H1 (cell line): ENCODE data around the gene IL5RA. TPM values are rescaled to one million over a fixed set of nuclear protein-coding genes. Genes with fewer than 3 reads are reported as not detected.

Experiments used
- CTCF ChIA-PET: fragments of 300-600 bp; sonication (Branson Sonifier 250); formaldehyde crosslinking; loops from one replicate; lab custom pipeline; 2021; ENCODE audit not compliant: partially characterized antibody; lab: Charles Lee
- POLR2A ChIA-PET: fragments of 300-600 bp; sonication (Branson Sonifier 250); formaldehyde crosslinking; loops from one replicate; lab custom pipeline; 2021; ENCODE audit warnings: inconsistent platforms; ENCODE audit not compliant: partially characterized antibody; lab: Charles Lee
- DNase-seq, 2 experiments: peaks; one replicate each; pipeline versions ENCODE4 v3.0.0 to v3.0.0-alpha.2; 2010 to 2022; ENCODE audit warnings: low spot score in 2 of 2, low read depth in 1 of 2, mixed read lengths in 1 of 2
- FAIRE-seq: peaks from 2 replicates; lab custom pipeline; 2011; peaks lifted over from hg19 to GRCh38; lab: Jason Lieb, UNC
- H2AFZ ChIP-seq: 2 replicates; pipeline ENCODE4 v1.8.1; 2012; ENCODE audit warnings: low read length, inconsistent platforms
- H2AK5ac ChIP-seq: 2 replicates; pipeline ENCODE4 v1.6.1; 2013; ENCODE audit warnings: low read depth, low read length
- H2BK120ac ChIP-seq: replicated peaks from 2 replicates; pipeline ENCODE3; 2013; ENCODE audit warnings: low read depth, low read length, inconsistent platforms
- H2BK12ac ChIP-seq: 2 replicates; pipeline ENCODE4 v1.6.1; 2013; ENCODE audit warnings: low read depth, low read length
- H2BK15ac ChIP-seq: 2 replicates; pipeline ENCODE4 v1.6.1; 2013; ENCODE audit warnings: low read length
- H2BK20ac ChIP-seq: 2 replicates; pipeline ENCODE4 v1.6.1; 2013; ENCODE audit warnings: low read length
- H2BK5ac ChIP-seq: 2 replicates; pipeline ENCODE4 v1.6.1; 2013; ENCODE audit warnings: low read depth, low read length
- H3K14ac ChIP-seq: 2 replicates; pipeline ENCODE4 v1.6.1; 2013; ENCODE audit warnings: inconsistent platforms; ENCODE audit not compliant: insufficient read length
- H3K18ac ChIP-seq: 2 replicates; pipeline ENCODE4 v1.6.1; 2013; ENCODE audit warnings: low read length; ENCODE audit errors: extremely low read depth
- H3K23ac ChIP-seq: 2 replicates; pipeline ENCODE4 v1.6.1; 2013; ENCODE audit warnings: inconsistent platforms; ENCODE audit not compliant: insufficient read length
- H3K23me2 ChIP-seq: 2 replicates; pipeline ENCODE4 v1.6.1; 2013; ENCODE audit warnings: low read depth, low read length
- H3K27ac ChIP-seq: 2 replicates; pipeline ENCODE4 v1.6.1; 2011; ENCODE audit warnings: low read depth, low read length, inconsistent platforms
- H3K27me3 ChIP-seq, 4 experiments: replicated peaks in 1 of 4; 1 replicate in 1 of 4; 2 replicates in 3 of 4; pipeline versions ENCODE4 v1.6.1 to v1.8.1; 2011 to 2013; ENCODE audit warnings: low read length in 3 of 4, mild to moderate bottlenecking in 3 of 4, inconsistent platforms in 2 of 4, mixed read lengths in 2 of 4, moderate library complexity in 1 of 4; ENCODE audit not compliant: control insufficient read depth in 3 of 4, insufficient read depth in 3 of 4; ENCODE audit errors: extremely low read depth in 1 of 4
- H3K36me3 ChIP-seq, 4 experiments: 2 replicates each; pipeline versions ENCODE4 v1.6.1 to v1.8.1; 2011 to 2013; ENCODE audit warnings: mild to moderate bottlenecking in 4 of 4, low read length in 3 of 4, moderate library complexity in 2 of 4, control low read depth in 1 of 4, inconsistent platforms in 1 of 4; ENCODE audit not compliant: insufficient read depth in 4 of 4, control insufficient read depth in 2 of 4
- H3K4ac ChIP-seq: replicated peaks from 2 replicates; pipeline ENCODE3; 2013; ENCODE audit warnings: low read length, low read depth, mixed read lengths, inconsistent platforms; ENCODE audit not compliant: insufficient read length
- H3K4me1 ChIP-seq, 4 experiments: replicated peaks in 1 of 4; 1 replicate in 1 of 4; 2 replicates in 3 of 4; pipeline versions ENCODE4 v1.6.1 to v1.8.1; 2011 to 2013; ENCODE audit warnings: low read length in 3 of 4, inconsistent platforms in 2 of 4, mixed read lengths in 1 of 4; ENCODE audit not compliant: insufficient read depth in 4 of 4, control insufficient read depth in 3 of 4
- H3K4me2 ChIP-seq, 2 experiments: 2 replicates each; pipeline versions ENCODE4 v1.6.1 to v1.8.1; 2011 to 2013; ENCODE audit warnings: low read depth in 2 of 2, low read length in 2 of 2, control low read depth in 1 of 2, inconsistent platforms in 1 of 2, mild to moderate bottlenecking in 1 of 2; ENCODE audit not compliant: insufficient read depth in 1 of 2
- H3K4me3 ChIP-seq, 4 experiments: fragments of 200-600, 300-600 bp in 1 of 4; sonication (generic), shearing (Covaris generic), sonication (Bioruptor Twin) in 1 of 4; 2 replicates each; pipeline versions ENCODE4 v1.5.1 to v1.8.1; 2011 to 2016; ENCODE audit warnings: low read length in 4 of 4, low read depth in 3 of 4, control low read depth in 2 of 4, inconsistent platforms in 2 of 4, mild to moderate bottlenecking in 2 of 4, mixed read lengths in 1 of 4, moderate library complexity in 1 of 4; ENCODE audit not compliant: insufficient read depth in 2 of 4; ENCODE audit errors: extremely low read depth in 1 of 4
- H3K56ac ChIP-seq: replicated peaks from 2 replicates; pipeline ENCODE3; 2013; ENCODE audit warnings: low read depth, mild to moderate bottlenecking, mixed read lengths, low read length, inconsistent platforms; ENCODE audit not compliant: insufficient read length
- H3K79me1 ChIP-seq: 2 replicates; pipeline ENCODE4 v1.6.1; 2013; ENCODE audit warnings: low read depth, low read length, control low read depth
- H3K79me2 ChIP-seq, 2 experiments: 2 replicates each; pipeline versions ENCODE4 v1.6.1 to v1.8.1; 2012 to 2013; ENCODE audit warnings: low read length in 2 of 2, mild to moderate bottlenecking in 2 of 2, inconsistent platforms in 1 of 2; ENCODE audit not compliant: insufficient read depth in 2 of 2, control insufficient read depth in 1 of 2
- H3K9ac ChIP-seq, 4 experiments: replicated peaks in 1 of 4; 1 replicate in 1 of 4; 2 replicates in 3 of 4; pipeline versions ENCODE4 v1.6.1 to v1.8.1; 2011 to 2013; ENCODE audit warnings: low read depth in 3 of 4, low read length in 3 of 4, control low read depth in 2 of 4, mild to moderate bottlenecking in 2 of 4, moderate library complexity in 2 of 4, inconsistent platforms in 1 of 4; ENCODE audit errors: extremely low read depth in 1 of 4
- H3K9me3 ChIP-seq, 2 experiments: 2 replicates each; pipeline versions ENCODE4 v1.6.1 to v1.8.1; 2012 to 2013; ENCODE audit warnings: mild to moderate bottlenecking in 2 of 2, moderate library complexity in 2 of 2, control low read depth in 1 of 2, inconsistent platforms in 1 of 2, low read depth in 1 of 2, low read length in 1 of 2, mixed read lengths in 1 of 2; ENCODE audit not compliant: insufficient read depth in 2 of 2
- H4K20me1 ChIP-seq, 2 experiments: replicated peaks in 1 of 2; 2 replicates each; pipeline versions ENCODE3 to v1.8.1; 2011 to 2013; ENCODE audit warnings: inconsistent platforms in 2 of 2, low read length in 2 of 2, mild to moderate bottlenecking in 1 of 2; ENCODE audit not compliant: insufficient read depth in 2 of 2, control insufficient read depth in 1 of 2
- H4K5ac ChIP-seq: 2 replicates; pipeline ENCODE4 v1.6.1; 2013; ENCODE audit warnings: low read length, low read depth, mixed read lengths, inconsistent platforms; ENCODE audit not compliant: insufficient read length
- H4K8ac ChIP-seq: 2 replicates; pipeline ENCODE4 v1.8.0; 2013; ENCODE audit warnings: mild to moderate bottlenecking, moderate library complexity, low read length, inconsistent platforms; ENCODE audit not compliant: insufficient read depth; ENCODE audit errors: extremely low read depth
- H4K91ac ChIP-seq: replicated peaks from 2 replicates; pipeline ENCODE3; 2013; ENCODE audit warnings: low read length, mixed read lengths, inconsistent platforms; ENCODE audit not compliant: insufficient read length
- CBX8 ChIP-seq: fragments of 300-800, 300-1000 bp; sonication (generic); IDR thresholded peaks from 2 replicates; pipeline ENCODE4 v1.7.1; 2016; ENCODE audit warnings: low read depth, low read length, borderline replicate concordance
- CEBPB ChIP-seq: IDR thresholded peaks from 2 replicates; pipeline ENCODE4 v1.6.1; 2012; ENCODE audit warnings: low read depth, low read length
- NANOG ChIP-seq: IDR thresholded peaks from 2 replicates; pipeline ENCODE4 v1.6.1; 2011; ENCODE audit warnings: low read length, low read depth, mild to moderate bottlenecking, inconsistent platforms; ENCODE audit not compliant: insufficient read depth, poor library complexity, severe bottlenecking
- TBP ChIP-seq: IDR thresholded peaks from 2 replicates; pipeline ENCODE4 v1.6.1; 2011; ENCODE audit warnings: low read depth, low read length, improper control_type of control experiment
- WGBS, 2 experiments: shearing (Covaris generic) in 1 of 2; methylation state at CpG; one replicate each; pipeline versions ENCODE4 v1.1.6 to v1.1.7; 2013 to 2015; ENCODE audit warnings: low lambda C conversion rate in 2 of 2, mixed read lengths in 2 of 2, inconsistent platforms in 1 of 2, low coverage in 1 of 2, missing lambda C conversion rate in 1 of 2; ENCODE audit not compliant: insufficient replicate concordance in 2 of 2, insufficient coverage in 1 of 2, insufficient read length in 1 of 2; ENCODE audit errors: extremely low coverage in 1 of 2, missing lambda C conversion rate in 1 of 2; 5-methylcytosine and 5-hydroxymethylcytosine counted together
- polyA plus RNA-seq, 7 experiments: library from polyadenylated mRNA; depleted of rRNA in 3 of 7; stranded (reverse) in 5 of 7; unstranded in 2 of 7; fragments of >200 nt in 5 of 7; fragments of 200-250 nt in 2 of 7; gene quantifications; 1 replicate in 5 of 7; 2 replicates in 1 of 7; 4 replicates in 1 of 7; pipeline versions ENCODE4 v1.2.1 to v1.2.3, GENCODE V29; 2011 to 2013; ENCODE audit warnings: missing spikeins in 2 of 7, mixed read lengths in 2 of 7
- total RNA-seq: library from RNA; stranded (reverse); fragmentation: NEBNext Ultra II Directional; extraction: Animal tissue kit (Norgen Biotek cat#: 25700); gene quantifications from 2 replicates; pipeline ENCODE4 v1.2.1, GENCODE V29; 2021

The IL5RA gene
- total and polyA plus RNA-seq, 2 of the 8 experiments (the other 6 are each of a cell fraction or from before 2014, with no cell fraction given) = not detected

DNA sequence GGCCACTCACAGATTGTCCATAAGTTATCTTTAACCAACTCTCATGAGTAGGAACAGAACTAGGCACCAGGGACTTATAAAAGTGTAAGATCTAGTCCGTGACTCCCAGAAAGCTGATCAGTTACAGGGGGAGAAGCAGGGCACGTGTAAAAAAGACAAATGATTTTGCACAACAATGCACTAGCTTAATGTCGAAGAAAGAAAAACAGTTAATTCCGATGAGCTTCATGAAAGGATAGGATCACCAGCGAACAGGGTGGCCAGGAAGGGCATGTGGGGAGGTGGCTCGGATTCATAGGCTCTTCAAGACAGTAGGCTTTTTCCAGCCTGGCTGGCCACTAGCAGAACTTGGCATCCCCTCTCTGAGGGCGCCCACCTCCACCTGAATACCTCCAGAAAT is 90.0 kb downstream of the IL5RA start:
- Histone ChIP-seq H3K9ac (no peak overlapping the region), H4K5ac (no peak overlapping the region), H3K14ac (no peak overlapping the region), H3K79me1 (no peaks in the 10 kb centered on the region), H2BK120ac (no peak overlapping the region), H4K8ac (no peak overlapping the region), H2AK5ac (no peak overlapping the region), H3K18ac (no peak overlapping the region), H2BK20ac (no peak overlapping the region), H3K79me2 (no peaks in the 10 kb centered on the region), H2BK5ac (no peak overlapping the region), H3K27me3 (no peaks in the 10 kb centered on the region), H2AFZ (peak overlapping the region; percentile 75), H3K4ac (no peak overlapping the region), H3K23ac (no peak overlapping the region), H2BK15ac (no peak overlapping the region), H2BK12ac (no peak overlapping the region), H3K9me3 (no peaks in the 10 kb centered on the region), H4K20me1 (no peaks in the 10 kb centered on the region), H3K27ac (no peak overlapping the region), H4K91ac (no peak overlapping the region), H3K4me1 (peaks cover 0 to 15% (median 10%) of the 10 kb centered on the region in 4 experiments; a peak in 5 of 7 replicates), H3K23me2 (no peaks in the 10 kb centered on the region), H3K4me2 (0 out of 4 replicates have a peak overlapping the region, but pooled peaks have one; percentile 7 to 16), H3K4me3 (peak overlapping the region in 1 of 4 experiments; percentile 3; a peak in 1 of 8 replicates), H3K56ac (no peak overlapping the region), H3K36me3 (no peaks in the 10 kb centered on the region)
- FAIRE-seq = peak; percentile 45
- DNase-seq = no peak
- TF ChIP-seq TBP (no peak), NANOG (peak; percentile 52), CEBPB (no peak), CBX8 (no peak)
- POLR2A ChIA-PET = no interaction called here
- WGBS, 2 experiments = 52% methylated on average over 7 of the region's 7 CpGs; no CpG with 5 or more reads in 1 of the 2 experiments
- CTCF ChIA-PET = interaction anchor here (1.2 to 1.6 kb wide), 2 partner anchors 17 to 151 kb away, joined by 3 read pairs; no protein-coding TSS in a partner anchor
